ENCODE data around the gene DAB2IP. TPM values are rescaled to one million over a fixed set of nuclear protein-coding genes. Genes with fewer than 3 reads are reported as not detected.
"Not testable (repeated sequence)": the region's sequence is repeated elsewhere in the genome, so short reads cannot be mapped to it uniquely, and the experiment has no call there.

The DAB2IP gene
- total RNA-seq, 3 donors from 2014 or later: 109 to 157 (median 111) TPM

- intact Hi-C loops (cut with DNase I, micrococcal nuclease): no loop called here
- H3K4me1 ChIP-seq (ENCODE audit: low read depth): peaks cover 11% of the 10 kb centered on the region
- no peak overlapping the region for H3K4me3 ChIP-seq
- DNase-seq: no peak
- no peaks in the 10 kb centered on the region for H3K9me3 ChIP-seq
- no peak for ATAC-seq
- H3K36me3 ChIP-seq (ENCODE audit: low read depth): no peaks in the 10 kb centered on the region
- no peak for TF ChIP-seq CTCF (IDR thresholded peaks at IDR 0.05)
These were observed 35.2 kb upstream of the DAB2IP start for GRCh38 chr9:121616123-121616755.

GRCh38 chr9:121618504-121618903 lies 32.9 kb upstream of the DAB2IP start:
- Histone ChIP-seq H3K4me1 (ENCODE audit: low read depth) (peaks cover 6% of the 10 kb centered on the region), H3K36me3 (ENCODE audit: low read depth) (no peaks in the 10 kb centered on the region), H3K9me3 (no peaks in the 10 kb centered on the region), H3K4me3 (no peak overlapping the region)
- TF ChIP-seq CTCF (IDR thresholded peaks at IDR 0.05): no peak
- DNase-seq: no peak
- intact Hi-C loops (cut with DNase I, micrococcal nuclease): no loop called here
- ATAC-seq: no peak

GRCh38 chr9:121618910-121619309 lies 32.5 kb upstream of the DAB2IP start:
- DNase-seq; H3K4me1 ChIP-seq (ENCODE audit: low read depth); H3K9me3 ChIP-seq; H3K4me3 ChIP-seq; intact Hi-C loops (cut with DNase I, micrococcal nuclease); H3K36me3 ChIP-seq (ENCODE audit: low read depth); ATAC-seq: not testable (repeated sequence)

- DNase-seq (no peak), ATAC-seq (peak; percentile 55)
- H3K9me3 ChIP-seq: no peaks in the 10 kb centered on the region
- peaks cover 6% of the 10 kb centered on the region for H3K4me1 ChIP-seq (ENCODE audit: low read depth)
- no peaks in the 10 kb centered on the region for H3K36me3 ChIP-seq (ENCODE audit: low read depth)
- TF ChIP-seq CTCF (IDR thresholded peaks at IDR 0.05): no peak
- intact Hi-C loops (cut with DNase I, micrococcal nuclease): no loop called here
- no peak overlapping the region for H3K4me3 ChIP-seq
These were observed 31.7 kb upstream of the DAB2IP start for GRCh38 chr9:121619545-121620324.

- Histone ChIP-seq H3K9me3 (no peaks in the 10 kb centered on the region), H3K4me1 (ENCODE audit: low read depth) (peaks cover 6% of the 10 kb centered on the region), H3K4me3 (no peak overlapping the region), H3K36me3 (ENCODE audit: low read depth) (no peaks in the 10 kb centered on the region)
- no peak for TF ChIP-seq CTCF (IDR thresholded peaks at IDR 0.05)
- intact Hi-C loops (cut with DNase I, micrococcal nuclease): no loop called here
- DNase-seq (no peak), ATAC-seq (no peak)
These were observed 31.1 kb upstream of the DAB2IP start for GRCh38 chr9:121620325-121620673.

- H3K4me3 ChIP-seq: no peak overlapping the region
- intact Hi-C loops (cut with DNase I, micrococcal nuclease): no loop called here
- TF ChIP-seq CTCF (IDR thresholded peaks at IDR 0.05): no peak
- no peaks in the 10 kb centered on the region for H3K9me3 ChIP-seq
- DNase-seq (no peak), ATAC-seq (peak; percentile 46)
- H3K4me1 ChIP-seq (ENCODE audit: low read depth): peaks cover 6% of the 10 kb centered on the region
- no peaks in the 10 kb centered on the region for H3K36me3 ChIP-seq (ENCODE audit: low read depth)
These were observed 30.5 kb upstream of the DAB2IP start for GRCh38 chr9:121620777-121621449.
